ENCODE measurements around the gene RNF187. TPM values are rescaled to one million over a fixed set of nuclear protein-coding genes. Genes with fewer than 3 reads are reported as not detected.

RNF187 gene
- total and polyA plus RNA-seq, 2 experiments from 2014 or later: 38.8 to 81.9 TPM

DNA sequence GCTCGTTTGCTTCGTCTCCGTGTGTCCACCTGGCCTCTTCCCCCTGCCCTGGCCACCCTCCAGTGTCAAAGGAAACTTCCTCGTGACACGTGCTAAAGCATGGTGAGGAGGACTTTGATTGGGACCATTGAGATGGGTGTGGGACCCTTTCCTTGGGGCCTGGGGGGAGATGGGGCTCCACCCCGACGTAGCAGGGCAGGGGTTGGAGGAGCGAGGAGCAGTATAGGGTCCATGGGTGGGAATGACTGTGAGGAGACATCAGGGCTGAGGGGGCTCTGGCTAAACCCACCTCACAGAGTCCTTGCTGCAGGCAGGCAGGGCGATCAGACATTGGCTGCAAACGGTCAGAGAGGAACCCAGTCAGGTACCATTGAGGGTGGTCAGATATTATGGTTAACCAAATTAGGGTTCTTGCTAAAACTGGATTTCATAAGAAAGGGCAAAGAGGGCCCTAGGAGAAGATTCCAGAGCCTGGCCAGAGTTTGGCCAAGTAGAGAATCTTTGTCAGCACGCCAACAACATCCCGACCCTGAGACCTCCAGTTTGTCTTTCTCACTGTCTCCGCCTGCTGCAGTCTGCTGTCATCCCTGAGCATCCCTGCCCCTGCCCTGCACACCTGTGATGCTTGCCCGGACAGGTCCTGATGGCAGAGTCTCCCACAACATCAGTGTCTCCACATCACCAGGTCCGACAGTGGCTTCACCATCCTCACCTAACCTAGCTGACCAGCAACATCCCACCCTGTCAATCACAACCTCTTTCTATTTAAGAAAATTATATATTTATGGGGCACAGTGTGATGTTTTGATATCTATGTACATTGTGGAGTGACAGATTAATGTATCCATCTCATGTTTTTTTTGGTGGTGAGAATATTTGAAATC is 8.0 kb downstream of the RNF187 start:
- Histone ChIP-seq H3K9ac (no peak overlapping the region), H3K36me3 (ENCODE audit: low read depth) (peaks cover 25% of the 10 kb centered on the region; the same call in 1 of the 2 replicates), H3K79me2 (ENCODE audit: insufficient read depth) (peaks cover 20% of the 10 kb centered on the region), H2AFZ (no peak overlapping the region), H3K9me3 (ENCODE audit: low read depth) (no peaks in the 10 kb centered on the region), H3K4me2 (ENCODE audit: unreplicated experiment) (no peak overlapping the region), H3K4me3 (no peak overlapping the region), H3K27me3 (replicated peaks; ENCODE audit: insufficient read depth) (no peaks in the 10 kb centered on the region), H3K9me2 (ENCODE audit: insufficient read depth) (no peaks in the 10 kb centered on the region), H3K27ac (no peak overlapping the region), H3F3A (ENCODE audit: insufficient read depth) (peaks cover 23% of the 10 kb centered on the region), H3K4me1 (ENCODE audit: insufficient read depth) (peaks cover 8% of the 10 kb centered on the region), H4K20me1 (ENCODE audit: insufficient read depth) (no peaks in the 10 kb centered on the region)
- WGBS, 2 experiments (ENCODE audit: low coverage in 1 of 2, low lambda C conversion rate in 2 of 2, missing lambda C conversion rate in 2 of 2): 90 to 95% methylated on average over 15 of the region's 15 CpGs
- DNase-seq: no peak
- TF ChIP-seq EZH2phosphoT487 (IDR thresholded peaks at IDR 0.05; ENCODE audit: insufficient read depth, low read depth): no peak
- TF ChIP-seq EZH2 (IDR thresholded peaks at IDR 0.05; ENCODE audit: insufficient read depth, poor library complexity, severe bottlenecking): no peak
- in situ Hi-C loops (cut with MboI): no loop called here

DNA sequence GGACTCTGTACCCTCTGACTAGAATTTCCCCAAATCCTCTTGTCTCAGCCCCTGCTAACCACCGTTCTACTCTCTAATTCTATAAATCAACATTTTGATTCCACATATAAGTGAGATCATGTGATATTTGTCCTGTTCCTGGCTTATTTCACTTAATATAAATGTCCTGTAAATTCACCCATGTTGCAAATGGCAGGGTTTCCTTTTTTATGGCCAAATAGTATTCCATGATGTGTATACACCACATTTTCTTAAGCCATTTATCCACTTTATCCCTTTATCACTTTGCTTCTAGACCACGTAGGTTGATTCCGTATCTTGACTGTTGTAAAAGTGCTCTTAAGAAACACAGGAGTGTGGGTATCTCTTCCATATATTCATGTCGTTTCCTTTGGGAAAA is 8.9 kb downstream of the RNF187 start:
- Histone ChIP-seq H3K4me3 (no peak overlapping the region), H3K9me3 (ENCODE audit: low read depth) (no peaks in the 10 kb centered on the region), H2AFZ (no peak overlapping the region), H3K79me2 (ENCODE audit: insufficient read depth) (peaks cover 11% of the 10 kb centered on the region), H3K9me2 (ENCODE audit: insufficient read depth) (no peaks in the 10 kb centered on the region), H4K20me1 (ENCODE audit: insufficient read depth) (no peaks in the 10 kb centered on the region), H3K36me3 (ENCODE audit: low read depth) (peaks cover 17% of the 10 kb centered on the region; the same call in 1 of the 2 replicates), H3K4me2 (ENCODE audit: unreplicated experiment) (no peak overlapping the region), H3K9ac (no peak overlapping the region), H3F3A (ENCODE audit: insufficient read depth) (peaks cover 24% of the 10 kb centered on the region), H3K27ac (no peak overlapping the region), H3K27me3 (replicated peaks; ENCODE audit: insufficient read depth) (no peaks in the 10 kb centered on the region), H3K4me1 (ENCODE audit: insufficient read depth) (no peaks in the 10 kb centered on the region)
- WGBS, 2 experiments (ENCODE audit: low coverage in 1 of 2, low lambda C conversion rate in 2 of 2, missing lambda C conversion rate in 2 of 2): 97 to 99% methylated on average over 4 of the region's 4 CpGs
- TF ChIP-seq EZH2phosphoT487 (IDR thresholded peaks at IDR 0.05; ENCODE audit: insufficient read depth, low read depth): no peak
- TF ChIP-seq EZH2 (IDR thresholded peaks at IDR 0.05; ENCODE audit: insufficient read depth, poor library complexity, severe bottlenecking): no peak
- DNase-seq: no peak
- in situ Hi-C loops (cut with MboI): no loop called here

DNA sequence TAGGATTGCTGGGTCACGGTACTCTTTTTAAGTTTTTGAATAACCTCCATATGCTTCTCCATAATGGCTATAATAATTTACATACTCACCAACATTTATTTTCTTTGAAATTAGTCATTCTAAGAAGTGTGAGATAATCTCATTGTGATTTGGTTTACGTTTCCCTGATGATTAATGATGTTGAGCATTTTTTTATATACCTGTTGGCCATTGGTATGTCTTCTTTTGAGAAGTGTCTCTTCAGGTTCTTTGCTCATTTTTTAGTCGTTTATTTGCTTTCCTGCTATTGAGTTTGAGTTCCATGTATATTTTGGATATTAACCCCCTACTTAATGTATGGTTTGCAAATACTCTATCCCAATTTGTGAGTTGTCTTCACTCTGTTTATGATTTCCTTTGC is 9.3 kb downstream of the RNF187 start:
- TF ChIP-seq EZH2 (IDR thresholded peaks at IDR 0.05; ENCODE audit: insufficient read depth, poor library complexity, severe bottlenecking) (no peak), EZH2phosphoT487 (IDR thresholded peaks at IDR 0.05; ENCODE audit: insufficient read depth, low read depth) (no peak)
- 78 to 82% methylated on average over 3 of the region's 3 CpGs for WGBS, 2 experiments (ENCODE audit: low coverage in 1 of 2, low lambda C conversion rate in 2 of 2, missing lambda C conversion rate in 2 of 2)
- H3K27me3 ChIP-seq (replicated peaks; ENCODE audit: insufficient read depth): no peaks in the 10 kb centered on the region

GRCh38 chr1:228497206-228497605 is 10.0 kb downstream of the RNF187 start:
- Histone ChIP-seq H4K20me1 (ENCODE audit: insufficient read depth) (no peaks in the 10 kb centered on the region), H3K27ac (no peak overlapping the region), H3K27me3 (replicated peaks; ENCODE audit: insufficient read depth) (no peaks in the 10 kb centered on the region), H3K9ac (no peak overlapping the region), H3K9me3 (ENCODE audit: low read depth) (no peaks in the 10 kb centered on the region), H3K4me1 (ENCODE audit: insufficient read depth) (no peaks in the 10 kb centered on the region), H3K4me2 (ENCODE audit: unreplicated experiment) (no peak overlapping the region), H3F3A (ENCODE audit: insufficient read depth) (peaks cover 24% of the 10 kb centered on the region), H3K36me3 (ENCODE audit: low read depth) (peaks cover 12% of the 10 kb centered on the region; the same call in 1 of the 2 replicates), H3K4me3 (no peak overlapping the region), H3K9me2 (ENCODE audit: insufficient read depth) (no peaks in the 10 kb centered on the region), H3K79me2 (ENCODE audit: insufficient read depth) (no peaks in the 10 kb centered on the region), H2AFZ (no peak overlapping the region)
- DNase-seq: no peak
- TF ChIP-seq EZH2 (IDR thresholded peaks at IDR 0.05; ENCODE audit: insufficient read depth, poor library complexity, severe bottlenecking): no peak
- TF ChIP-seq EZH2phosphoT487 (IDR thresholded peaks at IDR 0.05; ENCODE audit: insufficient read depth, low read depth): no peak
- WGBS, 2 experiments (ENCODE audit: low coverage in 1 of 2, low lambda C conversion rate in 2 of 2, missing lambda C conversion rate in 2 of 2): 52 to 62% methylated on average over 5 of the region's 5 CpGs
- in situ Hi-C loops (cut with MboI): no loop called here

More for the DNA sequence above, 9.3 kb downstream of the RNF187 start:
- H3K4me2 ChIP-seq (ENCODE audit: unreplicated experiment): no peak overlapping the region
- no peaks in the 10 kb centered on the region for H3K9me3 ChIP-seq (ENCODE audit: low read depth)
- H3K4me3 ChIP-seq: no peak overlapping the region
- H4K20me1 ChIP-seq (ENCODE audit: insufficient read depth): no peaks in the 10 kb centered on the region
- no peak for DNase-seq
- no peak overlapping the region for H3K27ac ChIP-seq
- peaks cover 7% of the 10 kb centered on the region; the same call in 1 of the 2 replicates for H3K79me2 ChIP-seq (ENCODE audit: insufficient read depth)
- H3K9ac ChIP-seq: no peak overlapping the region
- peaks cover 16% of the 10 kb centered on the region; the same call in 1 of the 2 replicates for H3K36me3 ChIP-seq (ENCODE audit: low read depth)
- H3K9me2 ChIP-seq (ENCODE audit: insufficient read depth): no peaks in the 10 kb centered on the region
- H2AFZ ChIP-seq: no peak overlapping the region
- H3K4me1 ChIP-seq (ENCODE audit: insufficient read depth): no peaks in the 10 kb centered on the region
- in situ Hi-C loops (cut with MboI): no loop called here
- H3F3A ChIP-seq (ENCODE audit: insufficient read depth): peaks cover 24% of the 10 kb centered on the region
